ENCODE data around the gene SNTA1.

DNA sequence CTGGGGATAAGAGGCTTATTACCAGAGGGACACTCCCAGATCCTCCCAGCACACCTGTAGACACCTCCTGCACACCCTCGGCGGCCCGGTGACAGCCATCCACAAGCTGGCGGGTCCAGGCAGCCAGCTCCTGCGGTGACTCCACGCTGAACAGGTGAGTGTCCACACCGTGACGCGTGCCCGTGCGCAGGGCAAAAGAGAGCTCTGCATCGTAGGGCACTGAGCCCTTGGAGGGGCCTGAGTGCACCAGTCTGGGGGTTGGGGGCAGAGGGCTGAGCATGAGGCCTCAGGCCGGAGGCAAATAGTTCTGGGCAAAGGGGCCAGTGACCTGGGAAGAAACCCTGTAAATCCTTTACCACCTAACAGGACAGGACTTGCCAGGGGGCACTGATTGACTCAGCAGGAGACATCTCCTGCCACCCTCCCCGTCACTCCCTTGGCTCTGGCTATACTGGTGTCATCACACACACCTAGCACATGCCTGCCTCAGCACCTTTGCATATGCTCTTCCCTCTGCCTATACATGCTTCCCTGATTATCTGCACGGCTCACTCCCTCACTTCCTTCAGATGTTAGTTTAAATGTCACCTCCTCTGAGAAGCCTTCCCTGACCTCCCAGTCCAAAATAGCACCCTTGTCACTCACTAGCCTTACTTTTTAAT lies 33.4 kb downstream of the SNTA1 start:
- TF ChIP-seq POLR2AphosphoS5 (IDR thresholded peaks at IDR 0.05), result no peak
- TF ChIP-seq, protein P1, sequence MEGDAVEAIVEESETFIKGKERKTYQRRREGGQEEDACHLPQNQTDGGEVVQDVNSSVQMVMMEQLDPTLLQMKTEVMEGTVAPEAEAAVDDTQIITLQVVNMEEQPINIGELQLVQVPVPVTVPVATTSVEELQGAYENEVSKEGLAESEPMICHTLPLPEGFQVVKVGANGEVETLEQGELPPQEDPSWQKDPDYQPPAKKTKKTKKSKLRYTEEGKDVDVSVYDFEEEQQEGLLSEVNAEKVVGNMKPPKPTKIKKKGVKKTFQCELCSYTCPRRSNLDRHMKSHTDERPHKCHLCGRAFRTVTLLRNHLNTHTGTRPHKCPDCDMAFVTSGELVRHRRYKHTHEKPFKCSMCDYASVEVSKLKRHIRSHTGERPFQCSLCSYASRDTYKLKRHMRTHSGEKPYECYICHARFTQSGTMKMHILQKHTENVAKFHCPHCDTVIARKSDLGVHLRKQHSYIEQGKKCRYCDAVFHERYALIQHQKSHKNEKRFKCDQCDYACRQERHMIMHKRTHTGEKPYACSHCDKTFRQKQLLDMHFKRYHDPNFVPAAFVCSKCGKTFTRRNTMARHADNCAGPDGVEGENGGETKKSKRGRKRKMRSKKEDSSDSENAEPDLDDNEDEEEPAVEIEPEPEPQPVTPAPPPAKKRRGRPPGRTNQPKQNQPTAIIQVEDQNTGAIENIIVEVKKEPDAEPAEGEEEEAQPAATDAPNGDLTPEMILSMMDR (IDR thresholded peaks at IDR 0.05), result no peak
